GM12874 (cell line): Measurements from ENCODE around the gene SPG11.

ENCODE experiments used
- CTCF ChIP-seq: IDR thresholded peaks from 2 replicates; pipeline ENCODE4 v1.5.1; 2011; ENCODE audit warnings: low read depth, mild to moderate bottlenecking, control low read depth, low read length, moderate library complexity; ENCODE audit not compliant: insufficient read depth

Gene SPG11

GRCh38 chr15:44580105-44580504, 83.4 kb downstream of the SPG11 start:
- no peak for TF ChIP-seq CTCF

- no peak for TF ChIP-seq CTCF
Measured at GRCh38 chr15:44574734-44575133, 88.7 kb downstream of the SPG11 start.

GRCh38 chr15:44573386-44573785, 90.1 kb downstream of the SPG11 start:
- no peak for TF ChIP-seq CTCF

GRCh38 chr15:44570361-44570760, 93.1 kb downstream of the SPG11 start:
- no peak for TF ChIP-seq CTCF

GRCh38 chr15:44569316-44569715, 94.1 kb downstream of the SPG11 start:
- no peak for TF ChIP-seq CTCF

- TF ChIP-seq CTCF: no peak
Measured at GRCh38 chr15:44568338-44568737, 95.1 kb downstream of the SPG11 start.

- no peak for TF ChIP-seq CTCF
Measured at GRCh38 chr15:44566155-44566540, 97.3 kb downstream of the SPG11 start.

- no peak for TF ChIP-seq CTCF
Measured at GRCh38 chr15:44565387-44566154, 97.9 kb downstream of the SPG11 start.
